K562 (cell line): ENCODE measurements around the gene GRAMD2A. TPM values are rescaled to one million over a fixed set of nuclear protein-coding genes. Genes with fewer than 3 reads are reported as not detected.

Experiments used
- CCNT2 ChIP-seq: IDR thresholded peaks from 2 replicates; pipeline ENCODE4 v1.6.1; 2011; ENCODE audit warnings: borderline replicate concordance, low read depth, mild to moderate bottlenecking, moderate library complexity, mixed read lengths, low read length; ENCODE audit not compliant: insufficient read length; ENCODE audit errors: extremely low read depth
- ETV5 ChIP-seq: sonication (generic); formaldehyde crosslinking; IDR thresholded peaks from 2 replicates; pipeline ENCODE4 v1.4.0; 2020; ENCODE audit warnings: low read depth, mild to moderate bottlenecking, missing genetic modification reagents
- HMBOX1 ChIP-seq: sonication (generic); IDR thresholded peaks from 2 replicates; pipeline ENCODE4 v1.6.1; 2016
- HNRNPH1 ChIP-seq: fragments of 200-400 bp; formaldehyde crosslinking; optimal IDR thresholded peaks from 2 replicates; pipeline ENCODE3; 2017; ENCODE audit warnings: low read depth, mild to moderate bottlenecking, low read length, moderate library complexity
- KDM5B ChIP-seq: fragments of 200-600 bp; sonication (generic); IDR thresholded peaks from 2 replicates; pipeline ENCODE4 v1.6.1; 2012; ENCODE audit warnings: low read depth, mild to moderate bottlenecking, moderate library complexity, low read length, control low read depth, inconsistent platforms; ENCODE audit not compliant: insufficient replicate concordance
- MAFG ChIP-seq: fragments of 450-650 bp; conservative IDR thresholded peaks from 2 replicates; pipeline ENCODE4 v1.6.1; 2016; ENCODE audit warnings: missing genetic modification characterization, missing compliant biosample characterization
- PML ChIP-seq: IDR thresholded peaks from 2 replicates; pipeline ENCODE4 v1.6.1; 2012; ENCODE audit warnings: low read length, inconsistent platforms
- SIX5 ChIP-seq, 2 experiments: IDR thresholded peaks; 2 replicates each; pipeline ENCODE4 v1.6.1; 2011; ENCODE audit warnings: low read length in 2 of 2, borderline replicate concordance in 1 of 2, low read depth in 1 of 2, mild to moderate bottlenecking in 1 of 2, moderate library complexity in 1 of 2; ENCODE audit not compliant: insufficient read depth in 1 of 2
- TCF7L2 ChIP-seq: fragments of 150-350 bp; IDR thresholded peaks from 2 replicates; pipeline ENCODE4 v1.6.1; 2016; ENCODE audit warnings: low read depth, mild to moderate bottlenecking, low read length, moderate library complexity
- TCFL5 ChIP-seq: fragments of 250-450 bp; sonication (Bioruptor Pico); conservative IDR thresholded peaks from 2 replicates; pipeline ENCODE4 v1.6.1; 2021; ENCODE audit warnings: mild to moderate bottlenecking, moderate library complexity, matching md5 sums
- ZBTB33 ChIP-seq: sonication (generic); formaldehyde crosslinking; IDR thresholded peaks from 2 replicates; pipeline ENCODE4 v1.8.1; 2023; ENCODE audit warnings: mild to moderate bottlenecking, missing genetic modification reagents
- ZFX ChIP-seq: sonication (generic); formaldehyde crosslinking; IDR thresholded peaks from 2 replicates; pipeline ENCODE4 v1.8.0; 2022; ENCODE audit warnings: mild to moderate bottlenecking, missing genetic modification reagents, moderate library complexity
- ZNF507 ChIP-seq: conservative IDR thresholded peaks from 2 replicates; pipeline ENCODE4 v1.6.1; 2017; ENCODE audit warnings: missing genetic modification characterization, missing compliant biosample characterization
- ZNF76 ChIP-seq: fragments of 250-450 bp; sonication (Bioruptor Pico); IDR thresholded peaks from 2 replicates; pipeline ENCODE4 v1.4.0; 2020; ENCODE audit warnings: mild to moderate bottlenecking, moderate library complexity, borderline replicate concordance
- ZNF766 ChIP-seq: fragments of 200-800 bp; sonication (Bioruptor generic); conservative IDR thresholded peaks from 2 replicates; pipeline ENCODE4 v1.6.1; 2016; ENCODE audit warnings: missing genetic modification characterization, missing compliant biosample characterization
- polyA plus RNA-seq, 8 experiments: library from polyadenylated mRNA; depleted of rRNA in 4 of 8; stranded (reverse) in 5 of 8; unstranded in 3 of 8; fragments of >200 nt; fragmentation: Nextera tagmentation in 2 of 8; fragmentation: Illumina TruSeq in 1 of 8; extraction: Ambion mirVana in 2 of 8; extraction: Trizol in 1 of 8; gene quantifications; 2 replicates each; pipeline versions ENCODE4 v1.2.1 to v1.2.3, GENCODE V29; 2011 to 2014; ENCODE audit warnings: inconsistent platforms in 1 of 8, missing spikeins in 1 of 8
- total RNA-seq, 7 experiments: library from RNA; depleted of rRNA in 6 of 7; stranded (reverse); fragments of >200 nt in 6 of 7; fragmentation: Illumina TruSeq in 2 of 7; extraction: Trizol in 2 of 7; gene quantifications; 2 replicates each; pipeline versions ENCODE4 v1.2.1 to v1.2.3, GENCODE V29; 2011 to 2021; ENCODE audit warnings: low replicate concordance in 1 of 7
- TF ChIP-seq, protein P1 (sequence below): sonication (generic); formaldehyde crosslinking; IDR thresholded peaks from 2 replicates; pipeline ENCODE4 v1.8.0; 2022; ENCODE audit warnings: mild to moderate bottlenecking, missing genetic modification reagents, borderline replicate concordance
- TF ChIP-seq, protein P2 (sequence below): fragments of 450-650 bp; IDR thresholded peaks from 2 replicates; pipeline ENCODE4 v1.6.1; 2018; ENCODE audit not compliant: partially characterized antibody

GRAMD2A gene
- total and polyA plus RNA-seq, 9 of the 15 experiments (the other 6 are each of a cell fraction or from before 2014, with no cell fraction given), result 0.08 to 0.22 TPM; not detected in 7

- TF ChIP-seq ZNF76, result no peak
- TF ChIP-seq ZNF766, result peak; percentile 91
- no peak for TF ChIP-seq ETV5
- no peak for TF ChIP-seq PML
- no peak for TF ChIP-seq TCF7L2
- peak; percentile 73 for TF ChIP-seq KDM5B
- no peak for TF ChIP-seq HNRNPH1
- TF ChIP-seq TCFL5 (CRISPR knock-in tag), result no peak
- no peak; the same call in 1 of the 2 replicates for TF ChIP-seq MAFG
- no peak for TF ChIP-seq ZNF507 (tag)
- TF ChIP-seq ZFX (CRISPR knock-in tag), result 0 out of 2 replicates have a peak, but pooled peaks have one; percentile 14
- no peak for TF ChIP-seq ZBTB33 (CRISPR knock-in tag)
- peak; percentile 88 for TF ChIP-seq CCNT2
- TF ChIP-seq, protein P1, sequence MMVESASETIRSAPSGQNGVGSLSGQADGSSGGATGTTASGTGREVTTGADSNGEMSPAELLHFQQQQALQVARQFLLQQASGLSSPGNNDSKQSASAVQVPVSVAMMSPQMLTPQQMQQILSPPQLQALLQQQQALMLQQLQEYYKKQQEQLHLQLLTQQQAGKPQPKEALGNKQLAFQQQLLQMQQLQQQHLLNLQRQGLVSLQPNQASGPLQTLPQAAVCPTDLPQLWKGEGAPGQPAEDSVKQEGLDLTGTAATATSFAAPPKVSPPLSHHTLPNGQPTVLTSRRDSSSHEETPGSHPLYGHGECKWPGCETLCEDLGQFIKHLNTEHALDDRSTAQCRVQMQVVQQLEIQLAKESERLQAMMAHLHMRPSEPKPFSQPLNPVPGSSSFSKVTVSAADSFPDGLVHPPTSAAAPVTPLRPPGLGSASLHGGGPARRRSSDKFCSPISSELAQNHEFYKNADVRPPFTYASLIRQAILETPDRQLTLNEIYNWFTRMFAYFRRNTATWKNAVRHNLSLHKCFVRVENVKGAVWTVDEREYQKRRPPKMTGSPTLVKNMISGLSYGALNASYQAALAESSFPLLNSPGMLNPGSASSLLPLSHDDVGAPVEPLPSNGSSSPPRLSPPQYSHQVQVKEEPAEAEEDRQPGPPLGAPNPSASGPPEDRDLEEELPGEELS (CRISPR knock-in tag), result no peak
- no peak for TF ChIP-seq SIX5 (IDR thresholded peaks at IDR 0.05; ENCODE audit: borderline replicate concordance in 1 of 2, insufficient read depth in 1 of 2, low read depth in 1 of 2, low read length in 2 of 2)
- TF ChIP-seq, protein P2, sequence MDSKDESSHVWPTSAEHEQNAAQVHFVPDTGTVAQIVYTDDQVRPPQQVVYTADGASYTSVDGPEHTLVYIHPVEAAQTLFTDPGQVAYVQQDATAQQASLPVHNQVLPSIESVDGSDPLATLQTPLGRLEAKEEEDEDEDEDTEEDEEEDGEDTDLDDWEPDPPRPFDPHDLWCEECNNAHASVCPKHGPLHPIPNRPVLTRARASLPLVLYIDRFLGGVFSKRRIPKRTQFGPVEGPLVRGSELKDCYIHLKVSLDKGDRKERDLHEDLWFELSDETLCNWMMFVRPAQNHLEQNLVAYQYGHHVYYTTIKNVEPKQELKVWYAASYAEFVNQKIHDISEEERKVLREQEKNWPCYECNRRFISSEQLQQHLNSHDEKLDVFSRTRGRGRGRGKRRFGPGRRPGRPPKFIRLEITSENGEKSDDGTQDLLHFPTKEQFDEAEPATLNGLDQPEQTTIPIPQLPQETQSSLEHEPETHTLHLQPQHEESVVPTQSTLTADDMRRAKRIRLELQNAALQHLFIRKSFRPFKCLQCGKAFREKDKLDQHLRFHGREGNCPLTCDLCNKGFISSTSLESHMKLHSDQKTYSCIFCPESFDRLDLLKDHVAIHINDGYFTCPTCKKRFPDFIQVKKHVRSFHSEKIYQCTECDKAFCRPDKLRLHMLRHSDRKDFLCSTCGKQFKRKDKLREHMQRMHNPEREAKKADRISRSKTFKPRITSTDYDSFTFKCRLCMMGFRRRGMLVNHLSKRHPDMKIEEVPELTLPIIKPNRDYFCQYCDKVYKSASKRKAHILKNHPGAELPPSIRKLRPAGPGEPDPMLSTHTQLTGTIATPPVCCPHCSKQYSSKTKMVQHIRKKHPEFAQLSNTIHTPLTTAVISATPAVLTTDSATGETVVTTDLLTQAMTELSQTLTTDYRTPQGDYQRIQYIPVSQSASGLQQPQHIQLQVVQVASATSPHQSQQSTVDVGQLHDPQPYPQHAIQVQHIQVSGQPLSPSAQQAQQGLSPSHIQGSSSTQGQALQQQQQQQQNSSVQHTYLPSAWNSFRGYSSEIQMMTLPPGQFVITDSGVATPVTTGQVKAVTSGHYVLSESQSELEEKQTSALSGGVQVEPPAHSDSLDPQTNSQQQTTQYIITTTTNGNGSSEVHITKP, result peak; percentile 55
- TF ChIP-seq HMBOX1, result no peak
These were observed 79.3 kb downstream of the GRAMD2A start, which contains the start of the genes MYO9A and SENP8 (continued) for GRCh38 chr15:72118017-72118978.
